Naive B cell (primary cell): ENCODE data around the gene LRMDA. TPM values are rescaled to one million over a fixed set of nuclear protein-coding genes. Genes with fewer than 3 reads are reported as not detected.

ENCODE experiments used
- ATAC-seq, 2 donors: fragments of 150-1000 bp; cut with Tn5 transposase; 2 replicates each; pipeline ENCODE4 v1.10.0; 2021; ENCODE audit warnings: low read depth in 2 of 2, mild to moderate bottlenecking in 2 of 2, moderate library complexity in 2 of 2
- DNase-seq: peaks from one replicate; pipeline ENCODE4 v3.0.0; 2022
- H3K27ac Mint-ChIP-seq, 6 donors: one replicate each; pipeline ENCODE4 v1.8.0; 2020 to 2022; ENCODE audit warnings: mild to moderate bottlenecking in 6 of 6, mixed read lengths in 6 of 6, moderate library complexity in 5 of 6, inconsistent platforms in 2 of 6
- H3K27me3 Mint-ChIP-seq, 3 donors: one replicate each; pipeline ENCODE4 v1.8.0; 2021 to 2022; ENCODE audit warnings: mixed read lengths in 3 of 3, mild to moderate bottlenecking in 1 of 3
- H3K36me3 Mint-ChIP-seq, 2 donors: one replicate each; pipeline ENCODE4 v1.8.0; 2020 to 2022; ENCODE audit warnings: mixed read lengths in 2 of 2, inconsistent platforms in 1 of 2, mild to moderate bottlenecking in 1 of 2
- H3K4me1 Mint-ChIP-seq, 3 donors: one replicate each; pipeline ENCODE4 v1.8.0; 2020 to 2022; ENCODE audit warnings: mixed read lengths in 3 of 3, inconsistent platforms in 1 of 3, mild to moderate bottlenecking in 1 of 3, moderate library complexity in 1 of 3
- H3K4me3 Mint-ChIP-seq, 8 donors: one replicate each; pipeline ENCODE4 v1.8.0; 2020 to 2022; ENCODE audit warnings: mild to moderate bottlenecking in 8 of 8, mixed read lengths in 8 of 8, moderate library complexity in 8 of 8, inconsistent platforms in 2 of 8
- H3K9me3 Mint-ChIP-seq, 7 donors: one replicate each; pipeline ENCODE4 v1.8.0; 2020 to 2022; ENCODE audit warnings: mixed read lengths in 7 of 7, mild to moderate bottlenecking in 5 of 7, inconsistent platforms in 2 of 7, moderate library complexity in 1 of 7
- polyA plus RNA-seq, 6 donors: library from polyadenylated mRNA; unstranded; fragments of 300-500 nt; fragmentation: Illumina TruSeq; gene quantifications; one replicate each; pipeline ENCODE4 v1.2.3, GENCODE V29; 2021; ENCODE audit warnings: low read depth in 6 of 6

LRMDA gene
- polyA plus RNA-seq, 6 donors from 2014 or later, result 2.1 TPM; not detected in 5

DNA sequence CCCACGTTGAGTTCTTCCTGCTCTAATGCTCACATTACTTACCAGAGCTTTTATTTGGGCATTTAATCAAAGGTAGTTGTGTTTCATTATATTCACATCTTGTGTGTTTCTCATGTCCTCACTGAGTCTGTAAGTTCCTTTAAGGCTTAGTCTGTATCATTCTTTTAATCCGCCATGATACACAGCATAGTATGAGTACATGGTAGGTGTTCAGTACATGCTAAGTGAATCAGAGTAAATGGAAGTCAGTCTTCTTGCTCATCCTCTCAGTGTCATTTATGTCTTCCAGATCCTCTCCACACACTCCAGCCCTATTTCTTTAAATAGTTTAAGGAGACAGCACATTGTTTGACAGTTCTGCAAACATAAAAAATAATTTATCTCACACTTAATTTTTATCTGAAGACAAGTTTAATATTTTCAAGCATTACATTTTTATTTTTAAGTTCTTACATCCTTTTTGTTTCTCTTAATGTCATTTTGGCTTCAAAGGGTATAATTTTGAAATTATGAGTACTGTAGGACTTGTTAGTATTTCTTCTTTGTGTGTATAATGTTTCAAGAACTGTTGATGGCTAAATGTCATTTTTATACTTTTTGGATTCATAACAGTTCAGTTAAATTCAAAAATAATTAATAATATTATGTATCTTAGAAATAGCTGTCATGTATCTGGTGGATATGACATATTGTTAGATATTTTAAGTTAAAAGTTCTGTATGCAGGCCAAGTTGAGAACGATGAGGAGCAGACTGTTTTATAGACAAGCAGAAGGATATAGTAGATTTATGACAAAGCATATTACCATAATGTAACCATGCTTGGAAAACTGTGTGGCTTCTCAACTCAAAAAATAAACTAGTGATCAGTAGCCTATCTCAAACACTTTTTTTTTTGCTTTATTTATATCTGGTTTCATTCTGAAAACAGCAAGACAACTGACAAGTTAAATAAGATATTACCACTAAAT, 342.7 kb downstream of the LRMDA start:
- no peak for DNase-seq
- H3K4me3 Mint-ChIP-seq, result peak overlapping the region in 3 of 8 donors; percentile 22 to 60 (median 26)
- no peak for ATAC-seq
- H3K36me3 Mint-ChIP-seq, result no peaks in the 10 kb centered on the region
- H3K27me3 Mint-ChIP-seq, result no peaks in the 10 kb centered on the region
- H3K27ac Mint-ChIP-seq, result peak overlapping the region in 1 of 6 donors; percentile 24
- peaks cover 9 to 13% (median 10%) of the 10 kb centered on the region in 3 donors for H3K4me1 Mint-ChIP-seq
- H3K9me3 Mint-ChIP-seq, result no peaks in the 10 kb centered on the region

DNA sequence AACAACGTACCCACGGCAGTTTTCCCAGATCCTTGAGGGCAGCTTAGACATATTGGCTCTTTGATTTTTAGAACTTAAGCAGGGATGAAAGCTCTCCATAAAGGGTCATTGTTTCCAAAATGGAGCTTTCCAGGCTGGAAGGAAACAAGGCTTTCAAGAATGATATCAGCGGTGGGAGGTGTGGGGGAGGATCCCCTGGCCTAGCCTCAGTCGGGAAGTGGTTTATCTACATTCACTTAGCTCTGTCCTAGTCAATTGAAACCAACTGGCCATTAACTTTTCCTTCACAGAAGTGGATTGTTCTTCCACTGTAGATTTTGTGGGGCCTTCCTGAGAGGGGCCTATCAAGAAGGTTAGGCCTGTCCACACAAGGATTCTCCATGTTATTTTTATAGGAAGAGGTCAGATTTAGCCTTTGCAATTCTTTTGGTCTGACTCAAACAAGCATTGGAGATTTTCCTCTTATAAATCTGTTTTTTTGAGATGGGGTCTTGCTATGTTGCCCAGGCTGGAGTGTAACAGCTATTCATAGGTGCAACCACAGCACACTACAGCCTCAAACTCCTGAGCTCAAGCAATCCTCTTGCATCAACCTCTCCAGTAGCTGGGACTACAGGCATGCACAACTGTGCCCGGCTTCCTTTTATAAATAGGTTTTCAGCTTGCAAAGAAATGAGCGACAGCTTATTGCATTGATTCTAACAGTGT, 343.5 kb downstream of the LRMDA start:
- no peak for DNase-seq
- ATAC-seq, result no peak

DNA sequence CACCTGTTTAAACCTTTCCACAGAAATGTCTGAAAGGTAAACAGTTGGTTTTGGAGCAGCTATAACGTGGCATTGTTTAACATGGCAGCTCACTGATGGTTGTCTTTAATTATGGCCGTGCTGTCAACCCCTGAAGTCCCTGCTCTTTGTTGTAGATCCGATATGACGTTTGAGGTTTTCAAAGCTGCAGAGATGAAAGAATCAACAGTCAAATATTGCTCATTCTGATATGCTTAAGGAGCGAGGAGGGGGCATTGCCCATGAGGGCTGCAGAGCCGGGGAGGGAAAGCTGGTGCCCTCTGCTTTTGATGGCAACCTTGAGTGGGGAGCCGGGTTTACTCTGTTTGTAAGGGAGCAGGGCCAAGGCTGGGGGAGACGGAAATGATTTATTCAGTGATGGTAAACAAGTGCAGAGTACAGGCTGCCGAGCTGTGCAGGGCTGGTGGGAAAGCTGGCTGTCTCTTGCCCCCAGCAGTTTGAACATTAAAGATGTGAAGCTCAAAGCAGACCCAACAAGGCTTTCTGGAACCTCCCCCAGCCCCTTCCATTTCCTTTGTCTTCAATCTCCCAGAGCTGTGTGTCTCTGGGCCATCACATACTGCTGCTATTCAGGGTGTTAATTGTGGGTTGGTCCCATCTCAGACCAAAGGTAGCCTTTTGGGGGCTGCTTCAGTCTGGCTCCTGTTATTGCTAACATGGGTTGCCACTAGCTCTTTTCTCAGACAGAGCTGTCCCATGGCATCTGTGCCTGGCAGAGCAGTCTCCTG, 345.5 kb downstream of the LRMDA start:
- Mint-ChIP-seq H3K9me3 (no peaks in the 10 kb centered on the region), H3K27me3 (peaks cover 0 to 8% (median 0%) of the 10 kb centered on the region in 3 donors), H3K36me3 (no peaks in the 10 kb centered on the region), H3K4me1 (peaks cover 4 to 6% (median 4%) of the 10 kb centered on the region in 3 donors), H3K4me3 (no peak overlapping the region), H3K27ac (no peak overlapping the region)
- DNase-seq (no peak), ATAC-seq (no peak)

More for the DNA sequence above, 343.5 kb downstream of the LRMDA start:
- Mint-ChIP-seq H3K27ac (no peak overlapping the region), H3K4me3 (no peak overlapping the region), H3K27me3 (peaks cover 0 to 4% (median 0%) of the 10 kb centered on the region in 3 donors), H3K36me3 (no peaks in the 10 kb centered on the region), H3K4me1 (peaks cover 9 to 13% (median 10%) of the 10 kb centered on the region in 3 donors), H3K9me3 (no peaks in the 10 kb centered on the region)

DNA sequence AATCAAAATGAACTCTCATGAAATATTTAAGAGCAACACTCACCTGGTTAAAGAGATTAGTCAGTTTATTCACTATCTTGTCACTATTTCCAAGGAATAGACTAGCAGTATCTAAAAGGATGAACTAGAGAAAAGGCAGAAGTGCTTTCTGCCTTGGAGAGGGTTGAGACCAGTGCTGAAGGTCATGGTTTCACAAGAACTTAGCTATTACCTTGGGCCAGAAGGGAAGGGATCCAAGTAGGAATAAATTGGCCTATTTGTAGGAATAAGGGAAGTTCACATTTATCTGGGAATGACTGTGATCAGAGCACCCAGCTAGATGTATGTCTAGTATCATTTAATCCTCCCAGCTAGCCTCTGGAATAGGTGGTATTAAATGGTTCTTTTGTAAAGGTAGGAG, 347.2 kb downstream of the LRMDA start:
- Mint-ChIP-seq H3K4me3 (no peak overlapping the region), H3K9me3 (no peaks in the 10 kb centered on the region), H3K36me3 (no peaks in the 10 kb centered on the region), H3K27ac (no peak overlapping the region), H3K4me1 (no peaks in the 10 kb centered on the region), H3K27me3 (peaks cover 0 to 8% (median 0%) of the 10 kb centered on the region in 3 donors)
- ATAC-seq, result no peak
- no peak for DNase-seq

DNA sequence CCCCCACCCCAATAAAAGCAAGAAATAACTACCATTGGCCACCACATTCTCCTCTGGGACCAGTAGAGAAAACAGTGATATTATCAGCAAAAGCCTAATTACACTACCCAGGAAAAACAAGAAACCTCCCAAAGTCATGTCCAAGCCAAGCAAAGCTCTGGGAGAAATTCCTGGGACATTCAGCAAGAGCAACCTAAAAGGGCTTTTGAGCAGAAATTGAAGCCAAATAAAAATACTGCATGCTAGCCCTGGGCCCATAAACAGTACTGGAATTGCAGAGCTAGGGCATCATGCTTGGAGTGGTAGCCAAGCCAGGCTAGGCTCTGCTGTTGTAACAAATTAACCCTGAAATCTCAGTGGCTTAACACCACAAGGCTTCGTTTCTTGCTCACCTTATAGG, 347.9 kb downstream of the LRMDA start:
- H3K36me3 Mint-ChIP-seq, result no peaks in the 10 kb centered on the region
- no peak overlapping the region for H3K4me3 Mint-ChIP-seq
- H3K27me3 Mint-ChIP-seq, result peaks cover 0 to 8% (median 0%) of the 10 kb centered on the region in 3 donors
- no peaks in the 10 kb centered on the region for H3K9me3 Mint-ChIP-seq
- ATAC-seq, result no peak
- H3K27ac Mint-ChIP-seq, result no peak overlapping the region
- H3K4me1 Mint-ChIP-seq, result no peaks in the 10 kb centered on the region
- DNase-seq, result no peak

DNA sequence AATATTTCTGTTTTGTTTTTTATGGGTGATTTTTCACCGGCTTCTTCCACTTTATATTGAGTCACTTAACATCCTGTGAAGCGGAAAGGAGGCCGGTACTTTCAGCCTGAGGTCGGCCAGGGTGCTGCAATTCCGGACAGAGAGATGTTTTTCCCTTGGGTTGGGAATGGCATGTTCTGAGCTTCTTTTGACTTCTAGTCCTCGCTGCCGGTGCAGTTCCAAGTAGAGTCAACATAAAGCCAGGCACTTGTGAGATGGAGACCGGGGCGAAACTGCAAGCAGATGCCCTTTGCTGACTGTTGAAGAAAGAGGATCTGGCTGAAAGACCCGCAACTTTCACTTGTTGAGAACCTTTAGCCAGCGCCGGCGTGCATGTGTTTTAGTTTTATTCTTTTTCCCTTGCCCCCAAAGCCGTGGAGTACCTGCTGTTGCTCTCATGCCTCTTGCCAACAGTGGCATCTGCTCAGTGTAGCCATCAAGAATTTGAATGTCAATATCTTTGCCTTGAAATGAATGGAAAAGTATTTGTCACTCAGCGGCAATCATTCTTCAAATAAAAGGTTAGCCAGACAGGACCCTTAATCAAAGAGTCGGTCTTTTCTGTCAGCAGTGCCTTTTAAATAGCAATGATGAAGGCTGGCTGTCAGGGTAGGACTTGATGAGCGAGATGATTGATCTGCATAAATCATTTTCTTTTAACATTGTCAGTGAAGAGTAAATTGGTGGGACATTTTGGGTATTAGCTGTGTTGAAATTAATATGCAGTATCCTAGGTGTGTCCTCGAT, 351.2 kb downstream of the LRMDA start:
- peaks cover 0 to 11% (median 0%) of the 10 kb centered on the region in 3 donors for H3K27me3 Mint-ChIP-seq
- peak overlapping the region in 1 of 6 donors; percentile 45 for H3K27ac Mint-ChIP-seq

DNA sequence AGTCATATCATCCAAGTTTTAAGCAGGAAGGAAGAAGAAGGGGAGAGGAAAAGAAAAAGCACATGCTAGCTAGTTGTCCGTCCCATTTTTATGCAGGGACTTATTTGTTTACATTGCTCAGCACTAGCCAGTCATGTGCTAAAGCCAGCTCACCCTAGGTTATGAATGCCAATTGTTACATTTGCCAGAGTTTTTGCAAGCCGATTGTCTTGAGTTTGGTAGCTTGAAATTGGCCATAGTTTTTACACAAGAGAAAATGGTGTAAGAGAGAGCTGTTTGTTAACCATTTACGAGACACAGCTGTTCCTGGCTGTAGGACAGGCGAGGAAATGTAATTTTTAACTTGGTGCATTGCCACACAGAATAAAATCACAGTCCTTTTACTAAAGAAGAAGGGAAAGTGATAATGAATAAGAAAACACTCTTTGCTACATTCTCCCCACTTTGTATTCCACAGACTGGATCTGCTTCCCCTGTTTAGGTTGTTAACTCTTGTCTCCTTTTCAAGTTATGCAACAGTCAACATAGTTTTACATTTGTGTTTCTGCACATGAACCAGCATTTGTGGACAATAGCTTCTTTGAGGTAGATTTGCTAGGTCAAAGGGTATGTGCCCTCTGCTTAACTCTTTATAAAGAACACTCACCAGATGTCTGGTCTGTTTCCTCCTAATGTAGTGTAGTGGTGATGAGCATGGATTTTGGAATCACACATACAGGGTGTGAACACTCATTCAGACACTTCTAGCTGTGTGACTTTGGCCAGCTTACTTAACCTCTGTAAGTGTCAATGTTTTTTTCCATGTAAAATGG, 357.2 kb downstream of the LRMDA start:
- Mint-ChIP-seq H3K9me3 (peaks cover 0 to 2% (median 0%) of the 10 kb centered on the region in 7 donors), H3K27ac (no peak overlapping the region), H3K4me3 (no peak overlapping the region), H3K4me1 (no peaks in the 10 kb centered on the region), H3K27me3 (peaks cover 0 to 6% (median 3%) of the 10 kb centered on the region in 3 donors), H3K36me3 (no peaks in the 10 kb centered on the region)
- ATAC-seq (no peak), DNase-seq (no peak)

More for the DNA sequence above, 351.2 kb downstream of the LRMDA start:
- Mint-ChIP-seq H3K36me3 (no peaks in the 10 kb centered on the region), H3K4me1 (no peaks in the 10 kb centered on the region), H3K9me3 (peaks cover 0 to 2% (median 0%) of the 10 kb centered on the region in 7 donors), H3K4me3 (no peak overlapping the region)
- DNase-seq (no peak), ATAC-seq (no peak)

DNA sequence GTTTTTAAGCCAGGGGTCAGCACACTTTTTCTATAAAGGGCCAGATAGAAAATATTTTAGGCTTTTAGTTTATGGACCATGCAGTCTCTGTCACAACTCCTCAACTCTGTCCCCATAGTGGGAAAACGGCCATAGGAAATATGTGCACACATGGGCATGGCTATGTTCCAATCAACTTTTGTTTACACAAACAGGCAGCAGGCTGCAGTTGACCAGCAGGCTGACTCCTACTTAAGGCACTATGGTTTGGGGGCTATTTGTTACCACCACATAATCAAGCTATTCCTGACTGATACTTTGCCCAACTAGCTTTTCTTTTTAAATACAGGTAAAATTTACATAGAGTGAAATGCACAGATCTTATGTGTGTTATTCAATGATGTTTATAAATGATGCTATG, 362.4 kb downstream of the LRMDA start:
- H3K27ac Mint-ChIP-seq, result no peak overlapping the region
- no peak for ATAC-seq

DNA sequence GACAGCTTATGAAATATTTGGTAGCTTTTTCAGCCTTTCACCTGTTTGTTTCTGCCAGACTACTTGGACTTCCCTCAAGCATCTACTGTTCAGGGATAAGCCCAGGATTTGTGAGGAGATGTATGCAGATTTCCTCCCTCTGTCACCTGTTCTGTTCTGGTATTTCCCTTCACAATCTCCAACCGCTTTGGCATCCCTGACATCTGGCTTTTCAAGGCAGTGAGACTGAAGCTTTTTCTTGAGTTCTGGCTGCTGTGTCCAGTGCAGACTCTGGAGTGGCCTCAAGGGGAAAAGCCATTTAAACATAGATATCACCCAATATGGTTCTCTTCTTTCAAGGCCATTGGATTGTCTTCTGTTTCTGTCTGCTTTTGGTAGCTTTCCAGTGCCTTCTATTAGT, 369.7 kb downstream of the LRMDA start:
- Mint-ChIP-seq H3K27ac (no peak overlapping the region), H3K27me3 (peaks cover 0 to 16% (median 0%) of the 10 kb centered on the region in 3 donors), H3K4me3 (no peak overlapping the region), H3K4me1 (no peaks in the 10 kb centered on the region), H3K36me3 (no peaks in the 10 kb centered on the region), H3K9me3 (peaks cover 0 to 14% (median 6%) of the 10 kb centered on the region in 7 donors)
- no peak for DNase-seq
- ATAC-seq, result no peak

More for the DNA sequence above, 362.4 kb downstream of the LRMDA start:
- no peak for DNase-seq
- H3K27me3 Mint-ChIP-seq, result peaks cover 0 to 6% (median 0%) of the 10 kb centered on the region in 3 donors
- no peak overlapping the region for H3K4me3 Mint-ChIP-seq
- no peaks in the 10 kb centered on the region for H3K4me1 Mint-ChIP-seq
- peaks cover 0 to 12% (median 6%) of the 10 kb centered on the region in 7 donors for H3K9me3 Mint-ChIP-seq
- H3K36me3 Mint-ChIP-seq, result no peaks in the 10 kb centered on the region

DNA sequence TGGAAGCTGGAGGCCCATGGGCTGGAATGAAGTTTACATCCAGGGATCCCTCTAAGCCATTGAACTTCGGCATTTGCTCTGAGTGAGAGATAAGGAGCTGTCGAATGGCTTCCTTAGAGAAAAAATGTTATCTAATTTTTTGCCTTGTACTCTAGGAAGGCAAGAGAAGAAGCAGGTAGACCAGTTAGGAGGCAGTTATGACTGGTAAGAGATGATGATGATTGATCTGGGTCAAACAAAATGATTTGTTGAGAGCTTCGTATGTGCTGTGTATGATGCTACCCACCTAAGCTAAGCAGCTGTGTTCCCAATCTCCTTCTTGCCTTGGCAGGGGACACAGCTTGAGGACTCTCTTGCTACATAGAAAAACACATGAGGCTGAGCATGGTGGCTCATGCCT, 370.2 kb downstream of the LRMDA start:
- Mint-ChIP-seq H3K9me3 (peaks cover 0 to 14% (median 6%) of the 10 kb centered on the region in 7 donors), H3K27ac (no peak overlapping the region), H3K27me3 (peaks cover 0 to 16% (median 0%) of the 10 kb centered on the region in 3 donors), H3K4me3 (no peak overlapping the region), H3K4me1 (no peaks in the 10 kb centered on the region), H3K36me3 (no peaks in the 10 kb centered on the region)
- no peak for DNase-seq
- ATAC-seq, result no peak

DNA sequence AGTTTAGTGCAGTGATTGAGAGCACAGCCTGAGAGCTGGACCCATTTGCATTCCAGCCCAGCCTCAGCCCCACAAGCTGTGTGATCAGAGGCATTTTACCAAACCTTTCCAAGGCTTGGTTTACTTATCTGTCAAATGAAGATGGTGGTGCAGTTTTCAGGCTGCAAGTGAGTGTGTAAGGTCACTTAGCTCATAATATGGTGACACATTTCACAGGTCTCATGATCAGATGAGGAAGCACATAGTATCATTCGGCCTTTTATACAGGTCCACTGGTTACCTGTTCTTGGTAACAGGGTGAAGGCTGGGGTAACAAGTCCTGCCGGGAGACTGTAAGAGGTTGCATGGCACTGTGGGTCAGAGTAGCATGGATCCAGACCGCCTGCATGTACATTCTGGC, 371.7 kb downstream of the LRMDA start:
- Mint-ChIP-seq H3K27me3 (peaks cover 0 to 22% (median 3%) of the 10 kb centered on the region in 3 donors), H3K27ac (no peak overlapping the region), H3K4me3 (no peak overlapping the region), H3K9me3 (peaks cover 0 to 12% (median 4%) of the 10 kb centered on the region in 7 donors), H3K36me3 (no peaks in the 10 kb centered on the region), H3K4me1 (no peaks in the 10 kb centered on the region)
- no peak for DNase-seq
- no peak for ATAC-seq
